Activated B cell treated with CpG ODN at 0.5 μM for 24 hours (primary cell): ENCODE data around the gene HEY2. TPM values are rescaled to one million over a fixed set of nuclear protein-coding genes. Genes with fewer than 3 reads are reported as not detected.

ENCODE experiments used
- ATAC-seq: fragments of 200-7000 bp; cut with Tn5 transposase; one replicate; pipeline ENCODE4 v1.10.0; 2021; ENCODE audit warnings: low read depth, mild to moderate bottlenecking, moderate library complexity
- CTCF ChIA-PET: fragments of 350-600 bp; sonication (Branson Sonifier 250); formaldehyde crosslinking; loops from one replicate; lab custom pipeline; 2021; ENCODE audit warnings: antibody characterized with exemption; lab: Charles Lee
- POLR2A ChIA-PET: fragments of 350-600 bp; sonication (Branson Sonifier 250); formaldehyde crosslinking; loops from one replicate; lab custom pipeline; 2021; ENCODE audit warnings: antibody characterized with exemption; lab: Charles Lee
- DNase-seq: peaks from one replicate; pipeline ENCODE4 v3.0.0; 2022
- H3K27ac Mint-ChIP-seq: one replicate; pipeline ENCODE4 v1.8.0; 2020; ENCODE audit warnings: mixed read lengths
- H3K27me3 Mint-ChIP-seq: one replicate; pipeline ENCODE4 v1.8.0; 2021; ENCODE audit warnings: mixed read lengths
- H3K36me3 Mint-ChIP-seq: one replicate; pipeline ENCODE4 v1.8.0; 2021; ENCODE audit warnings: low read depth, mixed read lengths
- H3K4me1 Mint-ChIP-seq: one replicate; pipeline ENCODE4 v1.8.0; 2021; ENCODE audit warnings: mixed read lengths
- H3K4me3 Mint-ChIP-seq: one replicate; pipeline ENCODE4 v1.8.0; 2020; ENCODE audit warnings: mild to moderate bottlenecking, mixed read lengths
- H3K9me3 Mint-ChIP-seq: one replicate; pipeline ENCODE4 v1.8.0; 2020; ENCODE audit warnings: mixed read lengths
- CTCF ChIP-seq: fragments of 200-600 bp; IDR thresholded peaks from one replicate; pipeline ENCODE4 v1.8.0; 2022; ENCODE audit warnings: antibody characterized with exemption, mild to moderate bottlenecking
- intact Hi-C: fragments of 100-400 bp; cut with micrococcal nuclease; formaldehyde crosslinking; loops from one replicate; pipeline ENCODE4 v1.15.1; 2024
- total RNA-seq: library from RNA; stranded (reverse); gene quantifications from 2 replicates; pipeline ENCODE4 v1.2.3, GENCODE V29; 2022

Gene HEY2
- total RNA-seq, 1 donor from 2014 or later, result not detected

GRCh38 chr6:125793863-125794262, 44.4 kb downstream of the HEY2 start:
- DNase-seq (no peak), ATAC-seq (no peak)
- Mint-ChIP-seq H3K36me3 (peaks cover 6% of the 10 kb centered on the region), H3K4me1 (peaks cover 61% of the 10 kb centered on the region), H3K9me3 (no peaks in the 10 kb centered on the region), H3K27ac (no peak overlapping the region), H3K4me3 (no peak overlapping the region), H3K27me3 (no peaks in the 10 kb centered on the region)
- TF ChIP-seq CTCF, result no peak
- ChIA-PET CTCF (interaction anchor here (1.4 to 1.6 kb wide), 2 partner anchors 13 to 181 kb away, joined by 3 to 4 read pairs; no protein-coding TSS in a partner anchor), POLR2A (interaction anchor here (0.9 to 2.9 kb wide), 2 partner anchors 13 to 163 kb away, joined by 4 to 10 read pairs; partner anchors contain the start of gene HINT3)
- intact Hi-C loops, result no loop called here

GRCh38 chr6:125794342-125795137, 45.1 kb downstream of the HEY2 start:
- Mint-ChIP-seq H3K36me3 (peaks cover 6% of the 10 kb centered on the region), H3K9me3 (no peaks in the 10 kb centered on the region), H3K27ac (no peak overlapping the region), H3K4me1 (peaks cover 62% of the 10 kb centered on the region), H3K4me3 (no peak overlapping the region), H3K27me3 (no peaks in the 10 kb centered on the region)
- ChIA-PET CTCF (interaction anchor here (1.4 to 1.6 kb wide), 2 partner anchors 14 to 180 kb away, joined by 3 to 4 read pairs; no protein-coding TSS in a partner anchor), POLR2A (interaction anchor here (0.9 to 2.9 kb wide), 2 partner anchors 13 to 162 kb away, joined by 4 to 10 read pairs; partner anchors contain the start of gene HINT3)
- intact Hi-C loops, result no loop called here
- DNase-seq (no peak), ATAC-seq (no peak)
- no peak for TF ChIP-seq CTCF

GRCh38 chr6:125795301-125795700, 45.9 kb downstream of the HEY2 start:
- TF ChIP-seq CTCF, result no peak
- intact Hi-C loops, result no loop called here
- no peak overlapping the region for H3K4me3 Mint-ChIP-seq
- H3K9me3 Mint-ChIP-seq, result no peaks in the 10 kb centered on the region
- ChIA-PET POLR2A (interaction anchor here (2.9 kb wide), 1 partner anchor 14 kb away, joined by 10 read pairs; no protein-coding TSS in a partner anchor), CTCF (no interaction called here)
- H3K36me3 Mint-ChIP-seq, result peaks cover 4% of the 10 kb centered on the region
- no peak overlapping the region for H3K27ac Mint-ChIP-seq
- H3K27me3 Mint-ChIP-seq, result no peaks in the 10 kb centered on the region
- H3K4me1 Mint-ChIP-seq, result peaks cover 61% of the 10 kb centered on the region
- DNase-seq (no peak), ATAC-seq (no peak)

GRCh38 chr6:125797120-125797885, 47.9 kb downstream of the HEY2 start:
- intact Hi-C loops, result no loop called here
- TF ChIP-seq CTCF, result no peak
- H3K4me1 Mint-ChIP-seq, result peaks cover 60% of the 10 kb centered on the region
- H3K4me3 Mint-ChIP-seq, result peak overlapping the region; percentile 24
- no peaks in the 10 kb centered on the region for H3K36me3 Mint-ChIP-seq
- no peak for ATAC-seq
- ChIA-PET CTCF (interaction anchor here (1.2 to 2.0 kb wide), 2 partner anchors 7 to 16 kb away, joined by 3 to 13 read pairs; partner anchors contain the start of gene NCOA7), POLR2A (interaction anchor here (0.6 to 3.5 kb wide), 5 partner anchors 10 to 1474 kb away, joined by 3 to 23 read pairs (median 3); no protein-coding TSS in a partner anchor)
- no peaks in the 10 kb centered on the region for H3K9me3 Mint-ChIP-seq
- no peak for DNase-seq
- no peaks in the 10 kb centered on the region for H3K27me3 Mint-ChIP-seq
- H3K27ac Mint-ChIP-seq, result no peak overlapping the region
